ENCODE results near the gene PRDX1. TPM values are rescaled to one million over a fixed set of nuclear protein-coding genes. Genes with fewer than 3 reads are reported as not detected.
"Not testable (repeated sequence)": the region's sequence is repeated elsewhere in the genome, so short reads cannot be mapped to it uniquely, and the experiment has no call there.

The PRDX1 gene
- total RNA-seq, 1 donor from 2014 or later, result 1,754 TPM

- H3K36me3 Mint-ChIP-seq (ENCODE audit: unreplicated experiment), result peaks cover 4% of the 10 kb centered on the region
- no peak for TF ChIP-seq CTCF (IDR thresholded peaks at IDR 0.05; ENCODE audit: partially characterized antibody, unreplicated experiment)
- peak overlapping the region; percentile 38 for H3K27ac Mint-ChIP-seq (ENCODE audit: unreplicated experiment)
- DNase-seq, result no peak
- H3K4me1 Mint-ChIP-seq (ENCODE audit: low read depth, unreplicated experiment), result peaks cover 18% of the 10 kb centered on the region
- H3K9me3 Mint-ChIP-seq (ENCODE audit: unreplicated experiment), result peaks cover 6% of the 10 kb centered on the region
- H3K27me3 Mint-ChIP-seq (ENCODE audit: unreplicated experiment), result peaks cover 13% of the 10 kb centered on the region
- no peak overlapping the region for H3K4me3 Mint-ChIP-seq (ENCODE audit: unreplicated experiment)
Observed at GRCh38 chr1:45530632-45531135, 9.0 kb upstream of the PRDX1 start.

- Mint-ChIP-seq H3K4me1 (ENCODE audit: low read depth, unreplicated experiment) (peaks cover 36% of the 10 kb centered on the region), H3K9me3 (ENCODE audit: unreplicated experiment) (peaks cover 13% of the 10 kb centered on the region), H3K36me3 (ENCODE audit: unreplicated experiment) (no peaks in the 10 kb centered on the region), H3K27me3 (ENCODE audit: unreplicated experiment) (peaks cover 29% of the 10 kb centered on the region), H3K4me3 (ENCODE audit: unreplicated experiment) (peak overlapping the region; percentile 31), H3K27ac (ENCODE audit: unreplicated experiment) (peak overlapping the region; percentile 99)
- no peak for DNase-seq
- TF ChIP-seq CTCF (IDR thresholded peaks at IDR 0.05; ENCODE audit: partially characterized antibody, unreplicated experiment), result no peak
Observed at GRCh38 chr1:45526135-45526644, 4.5 kb upstream of the PRDX1 start.

GRCh38 chr1:45523975-45524374 lies 2.3 kb upstream of the PRDX1 start:
- Mint-ChIP-seq H3K27me3 (ENCODE audit: unreplicated experiment) (peaks cover 32% of the 10 kb centered on the region), H3K4me1 (ENCODE audit: low read depth, unreplicated experiment) (peaks cover 36% of the 10 kb centered on the region), H3K9me3 (ENCODE audit: unreplicated experiment) (peaks cover 19% of the 10 kb centered on the region), H3K27ac (ENCODE audit: unreplicated experiment) (peak overlapping the region; percentile 99)
- H3K4me3 Mint-ChIP-seq (ENCODE audit: unreplicated experiment); DNase-seq; H3K36me3 Mint-ChIP-seq (ENCODE audit: unreplicated experiment): not testable (repeated sequence)

GRCh38 chr1:45523516-45523915 lies 1.8 kb upstream of the PRDX1 start:
- Mint-ChIP-seq H3K4me1 (ENCODE audit: low read depth, unreplicated experiment) (peaks cover 35% of the 10 kb centered on the region), H3K4me3 (ENCODE audit: unreplicated experiment) (peak overlapping the region; percentile 98), H3K27me3 (ENCODE audit: unreplicated experiment) (peaks cover 33% of the 10 kb centered on the region), H3K9me3 (ENCODE audit: unreplicated experiment) (peaks cover 23% of the 10 kb centered on the region), H3K27ac (ENCODE audit: unreplicated experiment) (peak overlapping the region; percentile 99)
- not testable (repeated sequence) for DNase-seq; H3K36me3 Mint-ChIP-seq (ENCODE audit: unreplicated experiment)

- Mint-ChIP-seq H3K27ac (ENCODE audit: unreplicated experiment) (peak overlapping the region; percentile 99), H3K27me3 (ENCODE audit: unreplicated experiment) (peaks cover 31% of the 10 kb centered on the region), H3K36me3 (ENCODE audit: unreplicated experiment) (no peaks in the 10 kb centered on the region), H3K4me1 (ENCODE audit: low read depth, unreplicated experiment) (peaks cover 31% of the 10 kb centered on the region), H3K9me3 (ENCODE audit: unreplicated experiment) (peaks cover 23% of the 10 kb centered on the region), H3K4me3 (ENCODE audit: unreplicated experiment) (peak overlapping the region; percentile 98)
- no peak for DNase-seq
- no peak for TF ChIP-seq CTCF (IDR thresholded peaks at IDR 0.05; ENCODE audit: partially characterized antibody, unreplicated experiment)
Observed at GRCh38 chr1:45522324-45523104, 830 bp upstream of the PRDX1 start.

GRCh38 chr1:45519774-45520173 lies 1.9 kb downstream of the PRDX1 start:
- peak overlapping the region; percentile 98 for H3K4me3 Mint-ChIP-seq (ENCODE audit: unreplicated experiment)
- H3K9me3 Mint-ChIP-seq (ENCODE audit: unreplicated experiment), result peaks cover 22% of the 10 kb centered on the region
- peak overlapping the region; percentile 91 for H3K27ac Mint-ChIP-seq (ENCODE audit: unreplicated experiment)
- not testable (repeated sequence) for H3K36me3 Mint-ChIP-seq (ENCODE audit: unreplicated experiment); DNase-seq
- H3K4me1 Mint-ChIP-seq (ENCODE audit: low read depth, unreplicated experiment), result peaks cover 40% of the 10 kb centered on the region
- H3K27me3 Mint-ChIP-seq (ENCODE audit: unreplicated experiment), result peaks cover 26% of the 10 kb centered on the region

Measured in glutamatergic neuron (in vitro differentiated cells).